NCI-H510A (cell line): Measurements from ENCODE around the gene C6orf89.

Source experiments
- DNase-seq: peaks from one replicate; lab custom pipeline; 2025; lab: John Stamatoyannopoulos, UW

The C6orf89 gene, protein sequence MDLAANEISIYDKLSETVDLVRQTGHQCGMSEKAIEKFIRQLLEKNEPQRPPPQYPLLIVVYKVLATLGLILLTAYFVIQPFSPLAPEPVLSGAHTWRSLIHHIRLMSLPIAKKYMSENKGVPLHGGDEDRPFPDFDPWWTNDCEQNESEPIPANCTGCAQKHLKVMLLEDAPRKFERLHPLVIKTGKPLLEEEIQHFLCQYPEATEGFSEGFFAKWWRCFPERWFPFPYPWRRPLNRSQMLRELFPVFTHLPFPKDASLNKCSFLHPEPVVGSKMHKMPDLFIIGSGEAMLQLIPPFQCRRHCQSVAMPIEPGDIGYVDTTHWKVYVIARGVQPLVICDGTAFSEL

DNA sequence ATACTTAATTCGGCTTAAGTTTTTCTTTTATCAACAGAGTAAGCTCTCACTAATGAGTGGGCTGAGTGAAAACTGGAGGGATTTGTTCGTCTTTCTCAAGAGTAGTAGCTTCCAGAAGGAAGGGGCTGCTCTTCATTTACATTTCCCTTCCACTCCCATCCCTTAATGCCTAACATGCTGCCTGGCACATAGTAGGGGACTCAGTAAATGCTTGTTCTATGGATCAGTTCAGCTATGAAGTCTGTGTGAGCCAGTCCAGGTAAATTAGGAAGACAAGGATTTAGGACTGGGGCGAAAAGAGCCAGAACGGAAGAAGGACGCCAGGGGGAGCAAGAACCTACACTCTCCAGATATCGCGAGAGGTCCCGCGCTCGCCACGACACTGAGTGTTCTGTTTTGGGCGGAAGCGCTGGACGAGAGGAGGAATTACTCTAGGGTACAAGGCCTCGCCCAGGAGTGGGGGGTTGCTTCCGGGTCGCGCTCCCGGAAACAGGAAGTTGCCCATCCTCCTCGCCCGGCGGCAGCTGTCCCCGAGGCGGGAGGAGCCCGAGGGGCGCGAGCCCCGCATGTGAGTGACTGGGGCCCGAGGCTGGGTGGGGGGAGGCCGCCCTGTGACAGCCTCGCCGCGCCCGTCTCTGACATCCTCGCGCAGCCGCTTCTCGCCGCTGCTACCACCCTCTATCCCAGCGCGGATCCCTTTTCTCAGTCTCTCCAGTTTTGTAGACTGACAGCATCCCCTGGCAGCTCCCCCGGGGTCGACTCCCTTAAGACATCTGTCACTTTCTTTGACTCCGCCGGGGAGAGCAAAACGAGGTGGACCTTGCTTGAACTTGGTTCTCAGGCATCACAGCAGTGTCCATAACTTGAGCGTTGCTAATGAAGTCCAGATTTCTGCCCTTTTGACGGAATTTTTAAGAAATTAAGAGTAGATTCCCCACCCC, at the start of gene C6orf89:
Gene C6orf89 (plus strand): TSS at position 492 of the 941 bp plus-strand sequence. CDS start 13,493 bp downstream, outside the sequence.
- DNase-seq: peak; percentile 98

DNA sequence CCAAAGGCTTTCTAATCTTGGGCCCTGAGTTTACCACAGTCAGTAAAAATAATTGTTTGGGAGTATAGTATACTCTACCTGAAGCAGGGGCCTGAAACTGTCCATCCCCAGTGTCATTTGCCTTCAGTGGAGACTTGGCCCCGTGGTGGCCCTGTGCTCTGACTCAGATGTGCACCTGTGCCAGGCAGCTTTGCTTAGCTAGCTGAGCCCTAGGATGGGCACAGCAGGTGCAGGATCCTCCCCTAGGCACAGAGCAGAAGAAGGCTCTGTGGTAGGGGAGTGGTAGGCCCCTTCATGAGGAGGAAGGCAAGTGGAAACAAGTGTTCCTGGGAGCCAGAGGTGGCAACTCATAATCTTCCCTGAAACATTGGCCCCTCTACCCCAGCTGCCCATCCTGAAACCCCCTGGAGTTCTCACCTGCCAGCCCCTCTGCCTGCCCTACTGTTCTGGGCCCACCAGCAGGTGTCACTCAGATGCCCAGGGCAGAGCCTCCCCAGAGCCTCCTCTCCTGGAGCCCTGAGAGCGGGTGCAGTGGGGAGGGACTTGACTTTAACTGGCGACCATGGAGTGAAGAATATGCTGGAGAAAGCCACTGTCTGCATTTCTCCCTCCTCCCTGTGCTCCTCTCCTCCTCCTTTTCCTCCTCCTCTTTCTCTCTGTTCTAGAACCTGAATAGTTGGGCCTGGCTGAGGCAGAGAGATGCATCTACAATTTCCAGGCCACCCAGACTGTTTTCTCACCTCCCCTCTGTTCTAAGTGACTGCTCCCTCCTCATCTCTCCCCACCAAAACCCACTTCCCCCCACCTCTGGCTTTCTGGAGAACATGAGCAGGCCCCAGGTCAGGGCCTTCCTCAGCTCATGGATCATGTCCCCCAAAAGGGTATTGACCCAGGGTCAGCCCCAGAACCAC, 49.4 kb upstream of the C6orf89 start:
- DNase-seq: no peak

DNA sequence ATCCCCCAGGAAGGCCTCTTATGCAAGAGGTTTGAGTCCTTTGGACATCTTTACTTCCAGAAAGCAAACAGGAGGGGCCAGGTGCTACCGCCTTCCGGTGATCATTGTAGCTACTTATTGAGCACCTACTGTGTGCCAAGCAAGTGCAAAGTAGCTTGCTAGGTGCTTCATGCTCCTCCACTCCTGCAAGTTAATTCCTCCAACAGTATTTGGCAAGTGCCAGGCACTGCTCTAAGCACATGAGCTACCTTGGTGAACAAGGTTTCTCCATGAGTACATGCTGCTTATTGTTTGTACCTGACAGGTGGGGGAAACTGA, 48.8 kb upstream of the C6orf89 start:
- no peak for DNase-seq

DNA sequence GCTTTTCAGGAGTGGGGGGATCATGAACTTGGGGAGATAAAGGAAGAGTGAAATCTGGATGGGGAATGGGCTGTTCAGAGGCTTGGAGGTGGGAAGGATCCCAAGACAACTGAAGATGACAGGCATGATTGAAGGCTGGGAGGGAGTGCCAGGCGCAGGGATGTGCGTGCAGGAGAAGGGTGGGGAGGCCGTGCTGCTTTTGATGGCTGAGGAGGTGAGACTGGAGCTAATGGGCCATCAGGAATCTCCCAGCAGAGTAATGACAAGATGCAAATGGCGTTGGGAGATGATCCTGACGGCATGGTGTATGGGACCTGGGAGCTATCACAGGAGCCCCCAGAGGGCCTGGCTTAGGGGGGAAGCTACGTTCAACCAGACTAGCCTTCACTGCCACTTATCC, 48.1 kb upstream of the C6orf89 start:
- DNase-seq: no peak

DNA sequence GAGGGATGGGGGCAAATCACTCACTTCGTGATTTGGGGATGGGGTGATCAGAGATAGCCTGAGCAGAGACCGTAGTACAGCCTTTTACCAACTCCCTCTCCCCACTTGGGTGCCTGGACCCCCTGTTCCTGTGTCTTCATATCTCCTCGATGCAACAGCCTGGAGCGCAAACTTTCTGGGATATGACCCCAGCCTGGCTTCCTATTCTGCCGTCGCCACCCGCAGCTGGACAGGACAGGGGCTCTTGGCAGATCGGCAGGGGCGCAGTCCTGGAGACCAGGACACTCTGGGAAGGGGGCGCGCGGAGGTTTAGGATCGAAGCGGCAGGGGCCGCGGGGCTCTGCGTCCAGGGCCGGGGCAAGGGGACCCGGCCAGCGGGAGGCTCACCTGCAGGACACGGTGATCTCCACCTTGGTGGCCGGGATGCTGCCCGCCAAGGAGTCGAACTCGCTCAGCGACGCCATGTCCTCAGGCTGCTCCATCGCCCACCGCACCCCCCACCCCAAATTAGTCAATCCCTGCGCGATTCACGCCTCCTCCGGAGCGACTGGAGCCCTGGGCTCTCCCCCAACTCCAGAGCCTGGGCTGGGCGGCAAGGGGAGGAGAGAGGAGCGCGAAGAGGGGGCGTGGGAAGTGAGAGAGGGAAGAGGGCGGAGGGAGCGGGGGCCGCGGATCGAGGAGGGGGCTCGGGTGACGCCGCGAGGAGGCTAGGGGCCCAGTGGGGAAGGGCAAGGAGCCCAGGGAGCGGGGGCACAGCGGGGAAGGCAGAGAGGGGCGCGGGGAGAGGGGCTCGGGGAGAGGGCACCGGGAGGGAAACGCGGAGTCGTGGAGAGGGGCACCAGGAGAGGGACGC, 46.6 kb upstream of the C6orf89 start, which contains the start of gene CPNE5:
Gene CPNE5 (minus strand): TSS at position 549 of the 853 bp plus-strand sequence. CDS start 67 bp downstream, at position 482.
- DNase-seq: no peak

DNA sequence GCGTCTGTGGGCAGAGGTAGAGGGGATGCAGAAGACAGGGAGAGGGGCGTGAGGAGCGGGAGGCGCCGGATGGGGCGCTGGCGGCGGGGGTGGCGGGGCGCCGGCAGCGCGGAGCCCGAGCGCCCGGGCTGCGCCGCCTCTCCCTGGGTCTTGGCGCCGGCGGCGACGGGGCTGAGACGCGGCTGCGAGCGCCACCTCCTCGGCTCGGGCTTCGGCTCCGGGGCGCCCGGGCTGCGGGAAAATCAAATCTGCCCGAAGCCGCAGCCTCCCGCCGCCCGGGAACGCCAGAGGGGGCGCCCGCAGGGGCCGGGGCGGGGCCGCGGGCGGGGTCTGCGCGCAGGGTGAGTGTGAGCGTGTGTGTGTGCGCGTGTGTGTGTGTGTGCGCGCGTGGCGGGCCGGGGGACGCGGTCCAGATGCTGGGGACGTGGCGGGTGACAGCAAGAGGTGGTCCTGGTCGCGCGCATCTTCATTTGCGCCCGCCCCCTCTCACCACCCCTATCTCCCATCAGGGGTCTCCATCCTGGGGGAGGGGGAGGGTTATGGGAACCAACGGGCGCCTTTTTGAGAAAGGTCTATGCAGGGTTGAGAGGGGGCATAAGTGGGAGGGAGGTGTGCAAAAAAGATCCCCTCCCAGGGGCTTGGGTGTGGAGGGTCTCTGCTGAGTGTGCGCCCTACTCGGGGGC, 45.9 kb upstream of the C6orf89 start:
- DNase-seq: peak; percentile 38

DNA sequence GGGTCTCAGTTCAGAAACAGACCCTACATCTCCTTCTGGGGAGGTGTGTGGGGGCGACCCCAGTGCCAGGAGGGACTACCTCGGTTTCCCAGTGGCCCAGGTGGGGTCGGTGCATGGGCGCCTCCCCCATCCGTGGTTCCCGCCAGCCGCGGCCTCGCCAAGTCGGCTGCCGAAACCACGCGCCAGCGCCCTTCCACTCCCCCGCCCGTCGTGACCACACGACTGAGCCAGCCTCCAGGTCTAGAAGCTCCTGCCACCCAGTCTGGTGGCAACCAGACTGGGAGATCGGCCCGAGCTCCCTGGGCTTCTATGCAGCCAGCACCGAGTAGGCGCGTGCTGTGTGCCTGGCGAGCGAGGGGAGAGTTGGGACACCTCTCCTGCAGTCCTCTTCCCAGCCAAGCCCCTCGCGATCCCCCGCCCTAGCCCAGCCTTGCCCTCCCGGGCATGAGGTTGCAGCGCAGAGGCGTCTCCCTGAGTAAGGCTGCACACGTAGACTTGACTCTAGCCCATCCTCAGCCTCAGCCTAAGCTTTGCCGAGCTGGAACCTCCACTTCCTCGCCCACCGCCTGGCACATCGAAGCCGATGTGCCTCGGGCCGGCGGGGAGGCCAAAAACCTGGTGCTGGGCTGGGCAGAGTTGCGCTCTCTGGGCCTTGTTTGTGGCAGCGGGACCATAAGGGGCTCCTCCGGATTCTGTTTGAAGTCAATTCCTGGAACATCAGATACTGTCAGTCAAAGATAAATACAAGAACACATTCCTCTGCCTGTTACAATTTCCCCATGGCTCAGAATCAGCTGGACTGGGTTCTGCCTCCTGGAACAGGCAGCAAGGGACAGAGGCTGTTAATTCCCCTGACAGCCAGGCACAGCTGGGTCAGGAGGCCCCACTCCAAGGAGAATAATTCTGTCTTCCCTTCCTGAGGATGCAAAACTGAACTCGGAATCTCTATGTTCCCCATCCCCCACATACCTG, 45.0 kb upstream of the C6orf89 start:
- no peak for DNase-seq

DNA sequence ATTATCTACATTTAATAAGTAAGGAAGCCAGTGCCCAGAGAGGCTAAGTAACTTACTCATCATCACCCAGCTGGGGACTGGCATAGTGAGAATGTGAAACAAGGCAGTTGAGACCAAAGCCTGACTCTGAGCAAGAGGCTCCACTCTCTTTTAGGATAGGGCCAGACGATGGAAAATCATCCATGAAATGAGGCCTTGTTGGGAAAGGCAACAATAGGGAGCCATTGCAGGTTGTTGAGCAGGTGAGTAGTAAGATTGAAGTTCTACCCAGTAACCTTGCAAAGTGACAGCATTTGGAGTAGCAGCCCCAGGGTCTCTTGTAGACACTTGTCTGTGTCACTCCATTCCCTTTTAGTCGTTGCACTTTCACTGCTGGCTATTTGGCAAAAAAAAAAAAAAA, 44.0 kb upstream of the C6orf89 start:
- no peak for DNase-seq

DNA sequence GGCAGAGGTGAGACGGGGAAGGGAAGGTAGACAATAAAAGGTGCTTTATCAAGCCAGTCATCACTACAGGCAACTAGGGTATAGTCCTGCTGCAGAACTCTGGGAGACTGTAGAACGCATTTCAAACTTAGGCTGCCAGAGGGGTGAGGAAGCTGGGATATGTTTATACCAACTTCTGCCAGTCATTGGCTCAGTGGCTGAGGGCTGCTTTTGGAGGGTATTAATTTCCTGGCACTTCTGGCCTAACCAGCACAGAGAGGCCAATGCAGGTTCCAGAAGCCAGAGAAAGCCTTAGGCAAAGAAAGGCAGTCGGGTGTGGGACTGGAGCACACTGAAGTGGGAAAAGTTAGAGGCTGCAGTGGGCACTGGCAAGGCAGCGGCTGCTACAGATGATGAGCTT, 42.6 kb upstream of the C6orf89 start:
- DNase-seq: no peak

DNA sequence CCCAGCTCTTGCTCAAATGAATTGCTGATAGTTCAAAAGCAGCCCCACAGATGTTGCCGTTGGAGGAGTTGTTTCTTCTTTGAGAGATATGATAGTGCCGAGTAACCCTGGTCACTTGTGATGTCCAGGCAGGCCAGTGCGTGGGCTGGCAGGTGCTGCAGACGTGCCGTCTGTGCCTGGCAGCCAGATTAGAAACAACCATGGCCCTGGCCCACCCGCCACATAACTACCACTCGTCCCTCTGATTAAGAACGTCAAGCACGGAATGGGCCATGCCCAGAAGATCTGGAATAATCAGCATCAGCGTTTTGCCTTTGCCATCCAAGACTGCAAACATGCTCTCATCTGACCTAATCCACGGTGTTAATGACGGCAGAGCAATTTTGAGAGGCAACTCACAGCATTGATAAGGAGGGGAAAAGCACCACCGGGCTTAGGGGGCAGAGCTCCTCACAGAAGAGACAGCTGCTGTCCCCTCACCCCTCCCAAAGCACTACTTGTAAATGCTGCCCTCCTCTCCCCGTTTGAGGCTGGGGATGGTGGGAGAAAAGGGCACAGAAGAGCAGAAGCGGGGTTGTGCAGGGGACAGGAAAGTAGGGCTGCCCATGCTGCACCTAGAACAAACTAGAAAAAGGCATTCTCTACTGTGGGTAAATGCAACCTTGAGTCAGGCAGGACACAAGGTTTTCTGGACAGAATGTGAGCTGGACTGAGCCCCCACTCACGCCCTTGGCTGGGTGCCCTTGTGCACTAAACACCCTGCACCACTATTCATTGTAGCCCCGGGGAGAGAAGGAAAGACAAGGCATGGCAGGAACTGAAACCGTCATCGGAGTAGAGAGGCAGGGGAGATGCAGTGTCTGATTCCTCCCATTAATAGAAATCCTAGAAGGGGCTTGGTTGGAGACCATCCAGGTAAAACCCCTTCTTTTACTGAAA, 41.3 kb upstream of the C6orf89 start:
- no peak for DNase-seq

DNA sequence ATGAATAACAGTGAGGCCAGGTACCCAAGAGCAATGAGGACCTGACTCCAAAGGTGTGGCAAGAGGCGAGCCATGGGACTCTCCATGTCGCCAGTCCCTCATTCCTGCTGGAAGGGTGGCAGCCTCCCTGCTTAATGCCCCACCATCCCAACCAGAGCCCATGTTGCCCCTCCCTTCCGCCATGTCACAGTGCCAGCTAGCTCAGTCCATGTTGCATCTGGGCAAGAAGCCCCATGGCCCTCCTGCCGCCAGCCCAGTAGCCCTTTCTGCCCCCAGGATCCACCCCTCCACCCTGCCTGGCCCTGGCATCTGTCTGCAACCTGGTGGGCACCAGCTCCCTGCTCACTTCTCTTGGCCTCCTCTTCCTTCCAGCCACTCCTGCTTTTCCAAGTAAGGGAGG, 40.5 kb upstream of the C6orf89 start:
- no peak for DNase-seq

DNA sequence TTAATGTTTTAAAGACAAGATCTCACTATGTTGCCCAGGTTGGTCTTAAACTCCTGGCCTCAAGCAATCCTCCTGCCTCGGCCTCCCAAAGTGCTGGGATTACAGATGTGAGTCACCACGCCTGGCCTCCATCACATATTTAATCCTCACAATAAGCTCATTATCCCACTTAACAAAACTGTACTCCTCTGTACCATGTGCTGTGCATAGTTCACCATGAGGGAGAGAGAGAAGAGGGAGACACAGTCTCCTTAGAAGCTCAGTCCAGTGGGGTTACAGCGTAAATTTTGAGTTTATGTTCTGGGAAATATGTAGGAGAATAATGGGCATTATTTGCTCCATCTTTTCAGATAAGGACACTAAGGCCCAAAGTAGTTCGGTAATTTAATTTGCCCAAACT, 38.6 kb upstream of the C6orf89 start:
- DNase-seq: no peak

DNA sequence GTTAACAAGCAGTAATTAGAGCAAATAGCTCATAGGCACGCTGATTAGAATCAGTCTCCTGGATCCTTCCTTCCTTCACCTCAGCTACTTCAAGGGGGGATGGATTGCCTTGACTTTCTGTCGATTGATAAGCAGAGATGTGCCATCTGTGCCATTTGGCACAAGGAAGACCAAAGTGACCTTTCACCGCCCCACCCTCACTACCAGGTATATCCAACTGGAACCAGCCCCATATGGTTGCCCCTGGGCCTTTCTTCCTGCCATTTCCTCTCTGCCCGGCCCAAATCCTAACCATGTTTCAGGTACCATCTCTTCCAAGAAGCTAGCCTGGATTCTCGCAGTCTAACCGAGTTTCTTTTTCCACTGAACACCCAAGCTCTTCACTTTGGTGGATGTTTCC, 37.8 kb upstream of the C6orf89 start:
- DNase-seq: no peak

DNA sequence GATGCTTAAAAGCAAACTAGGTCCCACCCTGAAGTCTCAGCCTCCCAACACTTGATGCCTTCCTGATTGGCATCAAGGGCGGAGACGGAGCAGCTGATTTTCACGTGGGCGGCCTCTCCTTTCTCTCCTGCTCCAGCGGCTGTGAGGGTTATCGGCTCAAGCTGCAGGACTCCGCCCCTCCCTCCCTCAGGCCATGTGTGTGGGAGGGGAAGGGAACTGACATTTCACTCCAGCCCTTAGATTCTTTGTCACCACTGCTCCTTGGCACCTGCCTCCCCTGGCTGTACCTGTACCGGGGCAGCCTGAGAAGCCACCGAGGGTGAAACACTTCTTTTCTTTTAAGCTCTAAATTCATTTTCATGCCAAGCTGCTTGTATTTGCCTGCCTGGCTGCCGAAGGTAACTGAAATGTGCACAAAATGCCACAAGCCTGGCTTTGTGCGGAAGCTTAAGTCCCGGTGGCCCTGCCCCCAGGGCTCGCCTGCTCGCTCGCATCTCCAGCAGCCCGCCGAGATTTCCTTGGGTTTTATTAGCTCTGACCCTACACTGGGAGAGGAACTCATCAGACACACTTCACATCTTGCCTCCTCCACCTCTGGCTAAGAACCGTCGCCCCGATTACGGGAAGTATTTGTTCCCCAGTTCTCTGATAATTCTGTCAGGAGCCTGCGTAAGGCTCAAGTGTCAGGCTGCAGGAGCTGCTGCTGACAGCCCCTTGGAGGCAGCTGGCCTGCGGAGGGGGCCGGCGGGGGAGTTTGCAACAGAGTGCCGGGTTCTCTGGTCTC, 36.9 kb upstream of the C6orf89 start:
- peak; percentile 89 for DNase-seq

DNA sequence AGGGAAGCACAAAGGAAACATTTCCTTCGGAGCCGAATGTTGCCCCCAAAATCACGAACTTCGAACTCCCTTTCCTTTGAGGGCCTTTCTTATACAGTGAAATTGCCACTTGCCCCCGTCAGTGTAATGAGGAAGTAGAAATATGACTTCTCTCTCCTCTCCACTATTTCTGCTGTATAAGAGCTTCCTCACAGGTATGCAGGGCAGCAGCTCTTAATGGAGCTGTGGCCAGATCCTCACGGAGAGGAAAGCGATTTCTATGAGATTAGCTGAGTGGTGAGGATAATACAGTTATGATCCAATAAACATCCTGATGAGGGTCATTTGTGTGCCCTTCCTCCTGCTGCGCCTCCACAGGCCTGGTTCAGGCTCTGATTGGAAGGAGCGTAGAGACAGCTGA, 35.7 kb upstream of the C6orf89 start:
- DNase-seq: no peak

DNA sequence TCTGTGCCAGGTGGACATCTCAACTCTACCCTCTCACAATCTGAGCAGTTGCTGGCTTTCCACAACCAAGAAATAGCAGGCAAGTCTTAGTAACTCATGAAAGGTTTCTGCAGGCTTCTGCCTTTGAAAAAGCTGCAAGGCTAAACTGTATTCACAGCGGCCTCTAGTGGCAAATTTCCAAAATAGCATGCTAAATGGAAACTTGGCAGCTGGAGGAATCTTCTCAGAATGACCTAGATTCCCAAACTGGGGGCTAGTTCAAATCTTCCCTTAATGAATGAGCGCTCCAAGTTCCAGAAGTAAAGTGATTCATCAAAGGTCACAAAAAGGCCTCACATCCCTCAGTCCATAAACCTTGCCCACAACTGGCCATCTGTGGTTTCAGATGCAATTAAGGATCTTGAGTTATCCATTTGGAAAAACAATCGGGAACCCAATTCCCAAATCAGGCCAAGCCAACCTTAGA, 34.6 kb upstream of the C6orf89 start:
- peak; percentile 22 for DNase-seq

DNA sequence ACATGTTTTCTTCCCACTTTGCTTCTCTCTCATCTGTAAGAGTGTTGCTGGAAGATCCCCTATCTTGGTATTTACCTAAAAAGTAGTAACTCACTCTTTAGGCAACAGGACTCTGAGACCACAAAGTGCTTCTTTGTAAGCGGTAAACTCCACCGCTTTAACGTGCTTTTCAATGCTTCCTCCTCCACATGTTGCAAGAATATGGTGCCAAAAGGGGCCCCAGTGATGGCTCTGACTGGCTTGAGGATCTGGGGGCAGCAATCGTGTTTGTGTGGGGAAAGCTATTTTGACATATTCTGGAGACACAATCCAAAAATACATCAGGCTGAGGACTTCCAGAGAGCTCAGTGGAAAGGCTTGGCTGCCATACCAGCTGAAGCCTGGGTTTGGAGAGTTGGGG, 34.1 kb upstream of the C6orf89 start:
- DNase-seq: no peak
